ENCODE results near the gene ACBD7. TPM values are rescaled to one million over a fixed set of nuclear protein-coding genes. Genes with fewer than 3 reads are reported as not detected.

The ACBD7 gene
- total RNA-seq: 1 to 10 TPM; 1.5 to 1.9 TPM

- CTCF ChIA-PET: no interaction called here
- Mint-ChIP-seq H3K9me3 (ENCODE audit: low read depth) (no peaks in the 10 kb centered on the region), H3K27ac (peak within 1 kb of the TSS; percentile 15), H3K27me3 (peaks cover 11% of the 10 kb centered on the region), H3K4me3 (peak within 1 kb of the TSS; percentile 65), H3K36me3 (no peaks in the 10 kb centered on the region), H3K4me1 (no peaks in the 10 kb centered on the region)
- ATAC-seq (peak; percentile 100), DNase-seq (peak; percentile 84)
Measured at GRCh38 chr10:15088428-15089261, at the start of gene ACBD7. Gene ACBD7 (minus strand): TSS chr10:15088776. CDS start chr10:15088728, 48 bp downstream.

GRCh38 chr10:15137636-15138035 is 49.1 kb upstream of the ACBD7 start:
- H3K36me3 Mint-ChIP-seq: peaks cover 37% of the 10 kb centered on the region
- CTCF ChIA-PET: interaction anchor here (1.2 kb wide), 1 partner anchor 10 kb away, joined by 6 read pairs; no protein-coding TSS in a partner anchor
- ATAC-seq: no peak

GRCh38 chr10:15137036-15137359 is 48.4 kb upstream of the ACBD7 start:
- DNase-seq (no peak), ATAC-seq (no peak)
- H3K36me3 Mint-ChIP-seq: peaks cover 39% of the 10 kb centered on the region
- no peaks in the 10 kb centered on the region for H3K27me3 Mint-ChIP-seq
- no peak overlapping the region for H3K27ac Mint-ChIP-seq
- no peak overlapping the region for H3K4me3 Mint-ChIP-seq
- CTCF ChIA-PET: interaction anchor here (1.2 kb wide), 1 partner anchor 9 kb away, joined by 6 read pairs; no protein-coding TSS in a partner anchor
- H3K9me3 Mint-ChIP-seq (ENCODE audit: low read depth): no peaks in the 10 kb centered on the region
- peaks cover 12% of the 10 kb centered on the region for H3K4me1 Mint-ChIP-seq

More at GRCh38 chr10:15137636-15138035, 49.1 kb upstream of the ACBD7 start:
- no peak overlapping the region for H3K4me3 Mint-ChIP-seq
- H3K4me1 Mint-ChIP-seq: peaks cover 15% of the 10 kb centered on the region
- H3K27ac Mint-ChIP-seq: no peak overlapping the region
- DNase-seq: no peak
- H3K27me3 Mint-ChIP-seq: no peaks in the 10 kb centered on the region
- H3K9me3 Mint-ChIP-seq (ENCODE audit: low read depth): no peaks in the 10 kb centered on the region

- H3K27me3 Mint-ChIP-seq: no peaks in the 10 kb centered on the region
- H3K4me3 Mint-ChIP-seq: no peak overlapping the region
- no peak overlapping the region for H3K27ac Mint-ChIP-seq
- CTCF ChIA-PET: no interaction called here
- H3K9me3 Mint-ChIP-seq (ENCODE audit: low read depth): no peaks in the 10 kb centered on the region
- DNase-seq (no peak), ATAC-seq (no peak)
- H3K4me1 Mint-ChIP-seq: peaks cover 6% of the 10 kb centered on the region
- H3K36me3 Mint-ChIP-seq: peaks cover 40% of the 10 kb centered on the region
Measured at GRCh38 chr10:15136129-15137035, 47.8 kb upstream of the ACBD7 start.

GRCh38 chr10:15131330-15131729 is 42.8 kb upstream of the ACBD7 start:
- Mint-ChIP-seq H3K4me1 (no peaks in the 10 kb centered on the region), H3K36me3 (peaks cover 54% of the 10 kb centered on the region), H3K27me3 (no peaks in the 10 kb centered on the region), H3K27ac (no peak overlapping the region), H3K4me3 (no peak overlapping the region), H3K9me3 (ENCODE audit: low read depth) (no peaks in the 10 kb centered on the region)
- CTCF ChIA-PET: no interaction called here
- ATAC-seq (no peak), DNase-seq (no peak)

- ATAC-seq: no peak
- no peak for DNase-seq
- H3K4me3 Mint-ChIP-seq: no peak overlapping the region
- H3K27ac Mint-ChIP-seq: peak overlapping the region; percentile 5
- no peaks in the 10 kb centered on the region for H3K9me3 Mint-ChIP-seq (ENCODE audit: low read depth)
- H3K27me3 Mint-ChIP-seq: no peaks in the 10 kb centered on the region
- peaks cover 49% of the 10 kb centered on the region for H3K36me3 Mint-ChIP-seq
- CTCF ChIA-PET: interaction anchor here (0.9 to 1.8 kb wide), 3 partner anchors 18 to 26 kb away, joined by 3 to 4 read pairs (median 3); no protein-coding TSS in a partner anchor
- H3K4me1 Mint-ChIP-seq: peaks cover 32% of the 10 kb centered on the region
Measured at GRCh38 chr10:15124908-15125307, 36.3 kb upstream of the ACBD7 start.

GRCh38 chr10:15124190-15124589 is 35.6 kb upstream of the ACBD7 start:
- CTCF ChIA-PET: interaction anchor here (1.7 to 1.8 kb wide), 2 partner anchors 18 kb away, joined by 4 to 8 read pairs; no protein-coding TSS in a partner anchor
- Mint-ChIP-seq H3K36me3 (peaks cover 52% of the 10 kb centered on the region), H3K9me3 (ENCODE audit: low read depth) (no peaks in the 10 kb centered on the region), H3K27ac (peak overlapping the region; percentile 52), H3K4me3 (no peak overlapping the region), H3K4me1 (peaks cover 35% of the 10 kb centered on the region), H3K27me3 (no peaks in the 10 kb centered on the region)
- no peak for DNase-seq
- ATAC-seq: no peak

- Mint-ChIP-seq H3K27me3 (no peaks in the 10 kb centered on the region), H3K4me3 (no peak overlapping the region), H3K27ac (peak overlapping the region; percentile 52), H3K4me1 (peaks cover 38% of the 10 kb centered on the region), H3K36me3 (peaks cover 53% of the 10 kb centered on the region), H3K9me3 (ENCODE audit: low read depth) (no peaks in the 10 kb centered on the region)
- DNase-seq: no peak
- peak; percentile 65 for ATAC-seq
- CTCF ChIA-PET: interaction anchor here (0.7 to 1.7 kb wide), 3 partner anchors 10 to 20 kb away, joined by 3 to 8 read pairs (median 3); no protein-coding TSS in a partner anchor
Measured at GRCh38 chr10:15123749-15124184, 35.2 kb upstream of the ACBD7 start.

GRCh38 chr10:15122477-15123030 is 34.0 kb upstream of the ACBD7 start:
- peak; percentile 31 for ATAC-seq
- CTCF ChIA-PET: interaction anchor here (0.9 to 1.7 kb wide), 3 partner anchors 11 to 45 kb away, joined by 3 to 8 read pairs (median 5); partner anchors contain the start of gene NMT2
- no peak for DNase-seq
- Mint-ChIP-seq H3K9me3 (ENCODE audit: low read depth) (no peaks in the 10 kb centered on the region), H3K4me3 (no peak overlapping the region), H3K36me3 (peaks cover 49% of the 10 kb centered on the region), H3K4me1 (peaks cover 40% of the 10 kb centered on the region), H3K27me3 (no peaks in the 10 kb centered on the region), H3K27ac (peak overlapping the region; percentile 72)

- ATAC-seq: no peak
- H3K4me3 Mint-ChIP-seq: no peak overlapping the region
- H3K27ac Mint-ChIP-seq: no peak overlapping the region
- CTCF ChIA-PET: interaction anchor here (1.3 kb wide), 1 partner anchor 46 kb away, joined by 5 read pairs; the partner anchor contains the start of gene NMT2
- no peak for DNase-seq
- peaks cover 40% of the 10 kb centered on the region for H3K4me1 Mint-ChIP-seq
- no peaks in the 10 kb centered on the region for H3K27me3 Mint-ChIP-seq
- H3K9me3 Mint-ChIP-seq (ENCODE audit: low read depth): no peaks in the 10 kb centered on the region
- peaks cover 49% of the 10 kb centered on the region for H3K36me3 Mint-ChIP-seq
Measured at GRCh38 chr10:15121707-15122106, 33.1 kb upstream of the ACBD7 start.

- Mint-ChIP-seq H3K4me1 (peaks cover 38% of the 10 kb centered on the region), H3K36me3 (peaks cover 40% of the 10 kb centered on the region), H3K27ac (no peak overlapping the region), H3K9me3 (ENCODE audit: low read depth) (no peaks in the 10 kb centered on the region), H3K27me3 (no peaks in the 10 kb centered on the region), H3K4me3 (no peak overlapping the region)
- no peak for ATAC-seq
- no peak for DNase-seq
- CTCF ChIA-PET: interaction anchor here (1.0 to 1.1 kb wide), 2 partner anchors 12 to 14 kb away, joined by 3 to 8 read pairs; no protein-coding TSS in a partner anchor
Measured at GRCh38 chr10:15120523-15120922, 31.9 kb upstream of the ACBD7 start.

GRCh38 chr10:15118615-15119014 is 30.0 kb upstream of the ACBD7 start:
- CTCF ChIA-PET: interaction anchor here (1.3 to 2.0 kb wide), 2 partner anchors 21 to 50 kb away, joined by 3 to 4 read pairs; partner anchors contain the start of genes NMT2 and RPP38
- peaks cover 31% of the 10 kb centered on the region for H3K36me3 Mint-ChIP-seq
- no peak for DNase-seq
- ATAC-seq: no peak
- peaks cover 21% of the 10 kb centered on the region for H3K4me1 Mint-ChIP-seq
- no peaks in the 10 kb centered on the region for H3K27me3 Mint-ChIP-seq
- H3K27ac Mint-ChIP-seq: no peak overlapping the region
- H3K4me3 Mint-ChIP-seq: no peak overlapping the region
- H3K9me3 Mint-ChIP-seq (ENCODE audit: low read depth): no peaks in the 10 kb centered on the region

- CTCF ChIA-PET: interaction anchor here (1.4 to 1.5 kb wide), 2 partner anchors 10 to 11 kb away, joined by 5 to 6 read pairs; no protein-coding TSS in a partner anchor
- H3K27me3 Mint-ChIP-seq: no peaks in the 10 kb centered on the region
- no peak overlapping the region for H3K4me3 Mint-ChIP-seq
- peaks cover 33% of the 10 kb centered on the region for H3K36me3 Mint-ChIP-seq
- DNase-seq (no peak), ATAC-seq (no peak)
- H3K9me3 Mint-ChIP-seq (ENCODE audit: low read depth): no peaks in the 10 kb centered on the region
- no peak overlapping the region for H3K27ac Mint-ChIP-seq
- peaks cover 12% of the 10 kb centered on the region for H3K4me1 Mint-ChIP-seq
Measured at GRCh38 chr10:15116225-15116624, 27.6 kb upstream of the ACBD7 start.
